Activated naive CD4-positive, alpha-beta T cell treated with anti-CD3 and anti-CD28 coated beads, Interleukin-2, amount 50 U/mL, for 24 hours (primary cell): ENCODE results near the gene TSGA10IP.
"Not testable (repeated sequence)": the region's sequence is repeated elsewhere in the genome, so short reads cannot be mapped to it uniquely, and the experiment has no call there.

Experiments used
- H3K27ac Mint-ChIP-seq: one replicate; pipeline ENCODE4 v1.8.0; 2021; ENCODE audit warnings: mild to moderate bottlenecking, mixed read lengths
- H3K27me3 Mint-ChIP-seq: one replicate; pipeline ENCODE4 v1.8.0; 2021; ENCODE audit warnings: mixed read lengths
- H3K36me3 Mint-ChIP-seq: one replicate; pipeline ENCODE4 v1.8.0; 2021; ENCODE audit warnings: mixed read lengths
- H3K4me1 Mint-ChIP-seq: one replicate; pipeline ENCODE4 v1.8.0; 2021; ENCODE audit warnings: mixed read lengths
- H3K4me3 Mint-ChIP-seq: one replicate; pipeline ENCODE4 v1.8.0; 2021; ENCODE audit warnings: mild to moderate bottlenecking, mixed read lengths
- H3K9me3 Mint-ChIP-seq: one replicate; pipeline ENCODE4 v1.8.0; 2021; ENCODE audit warnings: mixed read lengths

TSGA10IP gene

GRCh38 chr11:65928667-65929066 lies 16.6 kb upstream of the TSGA10IP start:
- Mint-ChIP-seq H3K36me3 (no peaks in the 10 kb centered on the region), H3K4me3 (peak overlapping the region; percentile 76), H3K27ac (peak overlapping the region; percentile 93), H3K27me3 (no peaks in the 10 kb centered on the region), H3K4me1 (peaks cover 36% of the 10 kb centered on the region), H3K9me3 (no peaks in the 10 kb centered on the region)

GRCh38 chr11:65931773-65932557 lies 13.3 kb upstream of the TSGA10IP start:
- Mint-ChIP-seq H3K27ac (no peak overlapping the region), H3K36me3 (no peaks in the 10 kb centered on the region), H3K27me3 (no peaks in the 10 kb centered on the region), H3K9me3 (no peaks in the 10 kb centered on the region), H3K4me3 (no peak overlapping the region), H3K4me1 (peaks cover 34% of the 10 kb centered on the region)

DNA sequence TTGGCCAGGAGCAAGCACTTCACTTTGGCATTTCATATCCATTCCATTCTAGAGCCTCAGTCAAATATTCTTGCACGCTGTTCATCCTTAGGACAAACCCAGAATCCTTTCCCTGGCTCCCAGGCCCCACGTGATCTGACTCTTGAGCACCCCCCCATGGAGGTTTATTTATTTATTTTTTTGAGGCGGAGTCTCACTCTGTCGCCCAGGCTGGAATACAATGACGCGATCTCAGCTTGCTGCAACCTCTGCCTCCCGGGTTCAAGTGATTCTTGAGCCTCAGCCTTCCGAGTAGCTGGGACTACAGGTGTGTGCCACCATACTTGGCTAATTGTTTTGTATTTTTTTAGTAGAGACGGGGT lies 12.7 kb upstream of the TSGA10IP start:
- Mint-ChIP-seq H3K27ac (no peak overlapping the region), H3K36me3 (no peaks in the 10 kb centered on the region), H3K4me3 (no peak overlapping the region), H3K27me3 (no peaks in the 10 kb centered on the region), H3K4me1 (peaks cover 28% of the 10 kb centered on the region), H3K9me3 (no peaks in the 10 kb centered on the region)

- H3K9me3 Mint-ChIP-seq, result no peaks in the 10 kb centered on the region
- H3K36me3 Mint-ChIP-seq, result no peaks in the 10 kb centered on the region
- no peak overlapping the region for H3K27ac Mint-ChIP-seq
- peaks cover 13% of the 10 kb centered on the region for H3K4me1 Mint-ChIP-seq
- H3K27me3 Mint-ChIP-seq, result no peaks in the 10 kb centered on the region
- H3K4me3 Mint-ChIP-seq, result no peak overlapping the region
These were observed 11.3 kb upstream of the TSGA10IP start for GRCh38 chr11:65934014-65934413.

- H3K9me3 Mint-ChIP-seq, result no peaks in the 10 kb centered on the region
- no peak overlapping the region for H3K27ac Mint-ChIP-seq
- H3K4me1 Mint-ChIP-seq, result no peaks in the 10 kb centered on the region
- H3K4me3 Mint-ChIP-seq, result no peak overlapping the region
- H3K27me3 Mint-ChIP-seq, result no peaks in the 10 kb centered on the region
- H3K36me3 Mint-ChIP-seq, result no peaks in the 10 kb centered on the region
These were observed 7.5 kb upstream of the TSGA10IP start for GRCh38 chr11:65937766-65938165.

- Mint-ChIP-seq H3K4me3 (no peak overlapping the region), H3K27ac (no peak overlapping the region), H3K9me3 (no peaks in the 10 kb centered on the region), H3K4me1 (no peaks in the 10 kb centered on the region), H3K36me3 (no peaks in the 10 kb centered on the region), H3K27me3 (no peaks in the 10 kb centered on the region)
These were observed 3.5 kb upstream of the TSGA10IP start for GRCh38 chr11:65941720-65942310.

- H3K4me1 Mint-ChIP-seq, result no peaks in the 10 kb centered on the region
- no peaks in the 10 kb centered on the region for H3K9me3 Mint-ChIP-seq
- no peaks in the 10 kb centered on the region for H3K36me3 Mint-ChIP-seq
- no peak overlapping the region for H3K27ac Mint-ChIP-seq
- no peak overlapping the region for H3K4me3 Mint-ChIP-seq
- H3K27me3 Mint-ChIP-seq, result no peaks in the 10 kb centered on the region
These were observed 2.7 kb upstream of the TSGA10IP start for GRCh38 chr11:65942531-65942930.

- Mint-ChIP-seq H3K27me3 (no peaks in the 10 kb centered on the region), H3K36me3 (no peaks in the 10 kb centered on the region), H3K4me1 (no peaks in the 10 kb centered on the region), H3K4me3 (no peak overlapping the region), H3K9me3 (no peaks in the 10 kb centered on the region), H3K27ac (no peak overlapping the region)
These were observed 1.1 kb upstream of the TSGA10IP start for GRCh38 chr11:65944191-65944590.

- Mint-ChIP-seq H3K4me1 (no peaks in the 10 kb centered on the region), H3K27me3 (no peaks in the 10 kb centered on the region), H3K4me3 (no peak overlapping the region)
These were observed 513 bp upstream of the TSGA10IP start for GRCh38 chr11:65944767-65945166.

GRCh38 chr11:65945941-65946558 lies 770 bp downstream of the TSGA10IP start:
- Mint-ChIP-seq H3K9me3 (no peaks in the 10 kb centered on the region), H3K4me1 (no peaks in the 10 kb centered on the region), H3K27me3 (no peaks in the 10 kb centered on the region), H3K4me3 (no peak overlapping the region), H3K27ac (no peak overlapping the region), H3K36me3 (no peaks in the 10 kb centered on the region)

More at GRCh38 chr11:65944767-65945166, 513 bp upstream of the TSGA10IP start:
- Mint-ChIP-seq H3K27ac (no peak overlapping the region), H3K9me3 (no peaks in the 10 kb centered on the region), H3K36me3 (no peaks in the 10 kb centered on the region)

DNA sequence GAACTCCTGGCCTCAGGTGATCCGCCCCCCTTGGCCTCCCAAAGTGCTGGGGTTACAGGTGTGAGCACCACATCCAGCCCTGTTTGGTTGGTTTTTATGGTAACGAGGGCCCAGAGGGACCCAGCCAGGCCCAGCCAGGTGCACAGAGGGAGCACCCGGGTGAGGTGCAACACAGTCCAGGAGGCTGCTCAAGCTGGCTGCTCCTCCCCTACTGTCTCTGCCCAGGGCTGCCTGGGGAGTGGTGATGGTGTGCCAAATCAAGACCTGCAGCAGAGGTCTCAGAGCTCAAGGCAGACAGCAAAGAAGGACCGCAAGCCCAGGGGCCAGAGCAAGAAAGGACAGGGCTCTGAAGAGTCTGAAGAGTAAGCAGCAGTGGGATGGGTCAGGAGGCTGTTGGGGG lies 1.4 kb downstream of the TSGA10IP start:
- no peak overlapping the region for H3K27ac Mint-ChIP-seq
- no peaks in the 10 kb centered on the region for H3K36me3 Mint-ChIP-seq
- no peaks in the 10 kb centered on the region for H3K4me1 Mint-ChIP-seq
- no peaks in the 10 kb centered on the region for H3K27me3 Mint-ChIP-seq
- no peaks in the 10 kb centered on the region for H3K9me3 Mint-ChIP-seq
- no peak overlapping the region for H3K4me3 Mint-ChIP-seq

DNA sequence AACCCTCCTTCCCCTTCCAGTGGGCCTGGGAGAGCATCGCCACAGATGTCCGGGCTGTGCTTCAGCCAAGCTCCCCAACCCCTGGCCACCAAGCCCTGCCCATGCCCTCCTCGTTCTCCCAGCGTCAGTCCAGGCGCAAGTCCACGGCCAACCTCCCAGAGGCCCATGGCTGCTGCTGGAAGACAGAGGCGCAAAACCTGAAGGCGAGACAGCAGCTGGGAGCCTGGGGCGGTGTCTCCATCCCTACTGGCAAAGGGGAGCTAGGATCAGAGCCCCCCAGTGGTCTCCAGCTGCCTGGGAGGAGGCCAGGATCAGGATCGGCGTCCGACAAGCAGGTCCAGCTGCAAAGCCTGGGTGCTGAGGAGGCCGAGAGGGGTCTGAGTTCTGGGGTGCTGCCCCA lies 1.9 kb downstream of the TSGA10IP start:
- Mint-ChIP-seq H3K27me3 (no peaks in the 10 kb centered on the region), H3K4me3 (no peak overlapping the region), H3K36me3 (no peaks in the 10 kb centered on the region), H3K4me1 (no peaks in the 10 kb centered on the region), H3K9me3 (no peaks in the 10 kb centered on the region), H3K27ac (no peak overlapping the region)

GRCh38 chr11:65947603-65948125 lies 2.4 kb downstream of the TSGA10IP start:
- Mint-ChIP-seq H3K27me3 (no peaks in the 10 kb centered on the region), H3K27ac (no peak overlapping the region), H3K36me3 (no peaks in the 10 kb centered on the region), H3K9me3 (no peaks in the 10 kb centered on the region), H3K4me3 (no peak overlapping the region), H3K4me1 (no peaks in the 10 kb centered on the region)

DNA sequence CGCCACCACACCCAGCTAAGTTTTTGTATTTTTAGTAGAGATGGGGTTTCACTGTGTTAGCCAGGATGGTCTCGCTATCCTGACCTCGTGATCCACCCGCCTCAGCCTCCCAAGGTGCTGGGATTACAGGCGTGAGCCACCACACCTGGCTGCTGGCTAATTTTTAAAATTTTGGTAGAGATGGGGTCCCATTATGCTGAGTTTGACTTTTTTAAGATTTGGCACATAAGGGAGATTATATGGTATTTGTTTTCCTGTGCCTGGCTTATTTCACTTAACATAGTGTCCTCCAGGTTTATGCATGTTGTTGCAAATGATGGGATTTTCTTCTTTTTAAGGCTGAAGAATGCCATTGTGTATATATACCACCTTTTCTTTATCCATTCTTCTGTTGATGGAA lies 5.4 kb downstream of the TSGA10IP start:
- not testable (repeated sequence) for H3K9me3 Mint-ChIP-seq, H3K27me3 Mint-ChIP-seq, H3K4me3 Mint-ChIP-seq, H3K27ac Mint-ChIP-seq, H3K36me3 Mint-ChIP-seq, H3K4me1 Mint-ChIP-seq

DNA sequence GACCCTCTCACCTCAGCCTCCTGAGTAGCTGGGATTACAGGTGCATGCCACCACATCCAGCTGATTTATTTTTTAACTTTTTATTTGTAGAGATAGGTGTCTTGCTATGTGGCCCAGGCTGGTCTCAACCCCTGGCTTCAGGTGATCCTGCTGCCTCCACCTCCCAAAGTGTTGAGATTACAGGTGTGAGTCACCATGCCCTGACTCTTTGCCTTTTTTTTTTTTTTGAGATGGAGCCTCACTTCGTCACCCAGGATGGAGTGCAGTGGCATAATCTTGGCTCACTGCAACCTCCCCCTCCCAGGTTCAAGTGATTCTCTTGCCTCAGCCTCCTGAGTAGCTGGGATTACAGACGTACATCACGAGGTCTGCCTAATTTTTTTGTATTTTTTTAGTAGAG lies 6.4 kb downstream of the TSGA10IP start:
- not testable (repeated sequence) for H3K9me3 Mint-ChIP-seq, H3K4me3 Mint-ChIP-seq, H3K27ac Mint-ChIP-seq, H3K27me3 Mint-ChIP-seq, H3K36me3 Mint-ChIP-seq, H3K4me1 Mint-ChIP-seq

DNA sequence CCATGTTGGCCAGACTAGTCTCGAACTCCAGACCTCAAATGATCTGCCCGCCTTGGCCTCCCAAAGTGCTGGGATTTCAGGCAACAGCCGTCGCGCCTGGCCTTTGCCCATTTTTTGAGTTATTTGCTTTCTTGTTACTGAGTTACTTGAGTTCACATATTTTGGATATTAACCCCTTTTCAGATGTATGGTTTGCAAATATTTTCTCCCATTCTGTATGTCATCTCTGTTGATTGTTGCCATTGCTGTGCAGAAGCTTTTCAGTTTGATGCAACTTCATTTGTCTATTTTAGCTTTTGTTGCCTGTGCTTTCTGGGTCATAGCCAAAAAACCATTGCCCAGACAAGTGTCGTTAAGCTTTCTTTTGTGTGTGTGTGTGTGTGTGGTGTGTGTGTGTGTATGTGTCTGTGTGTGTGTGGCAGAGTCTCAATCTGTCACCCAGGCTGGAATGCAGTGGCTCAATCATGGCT lies 6.8 kb downstream of the TSGA10IP start:
- peaks cover 7% of the 10 kb centered on the region for H3K4me1 Mint-ChIP-seq
- no peak overlapping the region for H3K27ac Mint-ChIP-seq
- H3K9me3 Mint-ChIP-seq, result no peaks in the 10 kb centered on the region
- no peak overlapping the region for H3K4me3 Mint-ChIP-seq
- H3K27me3 Mint-ChIP-seq, result no peaks in the 10 kb centered on the region
- H3K36me3 Mint-ChIP-seq, result no peaks in the 10 kb centered on the region
